ENCODE data around the gene BPIFA1.
A peak's percentile ranks its signal among the peaks of the same experiment; 100 is the strongest.

BPIFA1 gene

DNA sequence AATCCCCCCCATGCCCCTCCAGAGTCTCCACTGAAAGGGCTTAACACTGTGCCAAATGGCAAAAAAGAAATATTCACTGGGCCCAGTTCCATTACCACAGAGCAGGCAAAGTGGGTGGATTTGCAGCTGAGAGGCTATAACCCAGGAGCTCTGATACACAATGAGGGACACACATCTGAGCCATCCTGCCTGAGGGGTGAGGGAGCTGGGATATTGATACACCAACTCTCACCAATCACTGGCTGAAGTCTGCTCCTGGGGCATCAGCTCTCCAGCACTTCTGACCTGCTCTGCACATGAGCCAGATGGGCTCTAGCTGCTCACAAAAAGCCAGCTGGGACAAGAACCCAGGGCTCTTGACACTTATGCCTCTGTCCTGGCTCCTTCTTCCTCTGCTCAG, 52.1 kb downstream of the BPIFA1 start:
- TF ChIP-seq, protein P1, sequence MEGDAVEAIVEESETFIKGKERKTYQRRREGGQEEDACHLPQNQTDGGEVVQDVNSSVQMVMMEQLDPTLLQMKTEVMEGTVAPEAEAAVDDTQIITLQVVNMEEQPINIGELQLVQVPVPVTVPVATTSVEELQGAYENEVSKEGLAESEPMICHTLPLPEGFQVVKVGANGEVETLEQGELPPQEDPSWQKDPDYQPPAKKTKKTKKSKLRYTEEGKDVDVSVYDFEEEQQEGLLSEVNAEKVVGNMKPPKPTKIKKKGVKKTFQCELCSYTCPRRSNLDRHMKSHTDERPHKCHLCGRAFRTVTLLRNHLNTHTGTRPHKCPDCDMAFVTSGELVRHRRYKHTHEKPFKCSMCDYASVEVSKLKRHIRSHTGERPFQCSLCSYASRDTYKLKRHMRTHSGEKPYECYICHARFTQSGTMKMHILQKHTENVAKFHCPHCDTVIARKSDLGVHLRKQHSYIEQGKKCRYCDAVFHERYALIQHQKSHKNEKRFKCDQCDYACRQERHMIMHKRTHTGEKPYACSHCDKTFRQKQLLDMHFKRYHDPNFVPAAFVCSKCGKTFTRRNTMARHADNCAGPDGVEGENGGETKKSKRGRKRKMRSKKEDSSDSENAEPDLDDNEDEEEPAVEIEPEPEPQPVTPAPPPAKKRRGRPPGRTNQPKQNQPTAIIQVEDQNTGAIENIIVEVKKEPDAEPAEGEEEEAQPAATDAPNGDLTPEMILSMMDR (IDR thresholded peaks at IDR 0.05; ENCODE audit: low read depth, low read length) = no peak
- H3K4me3 ChIP-seq (ENCODE audit: low read depth, low read length) = no peak overlapping the region

- TF ChIP-seq, protein P1 (IDR thresholded peaks at IDR 0.05; ENCODE audit: low read depth, low read length) = no peak
- no peak overlapping the region for H3K4me3 ChIP-seq (ENCODE audit: low read depth, low read length)
Measured at GRCh38 chr20:33290852-33291251, 55.1 kb downstream of the BPIFA1 start.

- no peak overlapping the region for H3K4me3 ChIP-seq (ENCODE audit: low read depth, low read length)
- TF ChIP-seq, protein P1 (IDR thresholded peaks at IDR 0.05; ENCODE audit: low read depth, low read length) = no peak
Measured at GRCh38 chr20:33291416-33291815, 55.6 kb downstream of the BPIFA1 start.

DNA sequence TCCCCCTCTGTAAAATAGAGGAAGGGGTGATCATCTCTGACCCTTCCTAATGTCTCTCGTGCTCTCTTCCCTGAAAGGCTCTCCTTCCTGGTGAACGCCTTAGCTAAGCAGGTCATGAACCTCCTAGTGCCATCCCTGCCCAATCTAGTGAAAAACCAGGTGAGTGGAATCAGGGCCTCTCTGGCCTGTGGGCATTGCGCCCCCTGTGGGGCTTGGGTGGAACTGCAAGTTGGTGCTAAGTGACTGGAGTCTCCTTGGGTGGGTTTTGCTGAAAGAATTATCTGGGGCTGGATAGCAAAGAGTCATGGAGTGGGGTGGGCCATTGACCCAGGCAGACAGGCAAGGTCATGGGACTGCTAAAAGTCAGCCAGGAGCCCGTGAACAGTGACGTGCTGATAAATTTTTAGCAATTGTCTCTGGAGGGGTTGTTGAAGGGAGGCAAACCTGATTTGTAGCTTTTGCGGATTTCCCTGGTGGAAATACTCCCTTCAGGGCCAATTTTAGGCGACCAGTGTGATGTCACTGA, 56.1 kb downstream of the BPIFA1 start:
- H3K4me3 ChIP-seq (ENCODE audit: low read depth, low read length) = no peak overlapping the region
- TF ChIP-seq, protein P1 (IDR thresholded peaks at IDR 0.05; ENCODE audit: low read depth, low read length) = peak; percentile 96
